GM12872 (cell line): ENCODE data around the gene FOXD1.

Experiments used
- CTCF ChIP-seq: IDR thresholded peaks from 3 replicates; pipeline ENCODE4 v1.5.1; 2011; ENCODE audit warnings: low read depth, mild to moderate bottlenecking, low read length, moderate library complexity; ENCODE audit not compliant: insufficient read depth

FOXD1 gene

GRCh38 chr5:73418244-73418691 lies 30.3 kb downstream of the FOXD1 start:
- TF ChIP-seq CTCF = no peak

- TF ChIP-seq CTCF = no peak
These were observed 31.1 kb downstream of the FOXD1 start for GRCh38 chr5:73417303-73418034.

- no peak for TF ChIP-seq CTCF
These were observed 33.0 kb downstream of the FOXD1 start for GRCh38 chr5:73415617-73416016.

GRCh38 chr5:73415171-73415570 lies 33.4 kb downstream of the FOXD1 start:
- TF ChIP-seq CTCF = no peak

GRCh38 chr5:73412597-73412988 lies 36.0 kb downstream of the FOXD1 start:
- TF ChIP-seq CTCF = no peak

- no peak for TF ChIP-seq CTCF
These were observed 36.5 kb downstream of the FOXD1 start for GRCh38 chr5:73411936-73412596.

GRCh38 chr5:73405691-73406090 lies 42.9 kb downstream of the FOXD1 start:
- no peak for TF ChIP-seq CTCF
